HL-60 (cell line): ENCODE measurements around the gene FNBP1L.

Experiments
- CTCF ChIP-seq: IDR thresholded peaks from one replicate; pipeline ENCODE4 v1.5.1; 2011; ENCODE audit warnings: low read length, control low read depth, inconsistent platforms; ENCODE audit not compliant: insufficient read depth
- REST ChIP-seq: IDR thresholded peaks from 2 replicates; pipeline ENCODE4 v1.6.1; 2012; ENCODE audit warnings: low read depth; ENCODE audit not compliant: insufficient replicate concordance

- TF ChIP-seq REST (no peak), CTCF (no peak)
Observed at GRCh38 chr1:93537924-93538323, 90.0 kb downstream of the FNBP1L start.
